Embryonic facial prominence (tissue), 1 donor: ENCODE results near the gene ALDH3A2.
"Not testable (repeated sequence)": the region's sequence is repeated elsewhere in the genome, so short reads cannot be mapped to it uniquely, and the experiment has no call there.

ENCODE experiments used
- DNase-seq: peaks from one replicate; pipeline ENCODE4 v3.0.0-alpha.2; 2016; ENCODE audit errors: extremely low spot score

Gene ALDH3A2

GRCh38 chr17:19678581-19679453 lies 30.3 kb downstream of the ALDH3A2 start:
- no peak for DNase-seq

- DNase-seq: no peak
Measured at GRCh38 chr17:19683117-19683516, 34.6 kb downstream of the ALDH3A2 start.

- DNase-seq: not testable (repeated sequence)
Measured at GRCh38 chr17:19684909-19685580, 36.5 kb downstream of the ALDH3A2 start.

- no peak for DNase-seq
Measured at GRCh38 chr17:19686400-19687090, 38.0 kb downstream of the ALDH3A2 start.

- no peak for DNase-seq
Measured at GRCh38 chr17:19702217-19702641, 53.7 kb downstream of the ALDH3A2 start.

GRCh38 chr17:19703106-19703827 lies 54.7 kb downstream of the ALDH3A2 start:
- DNase-seq: no peak

GRCh38 chr17:19703828-19704613 lies 55.5 kb downstream of the ALDH3A2 start:
- no peak for DNase-seq

GRCh38 chr17:19705201-19705600 lies 56.6 kb downstream of the ALDH3A2 start:
- DNase-seq: no peak

- no peak for DNase-seq
Measured at GRCh38 chr17:19705771-19706770, 57.5 kb downstream of the ALDH3A2 start.

GRCh38 chr17:19706791-19707727 lies 58.5 kb downstream of the ALDH3A2 start:
- no peak for DNase-seq

- DNase-seq: no peak
Measured at GRCh38 chr17:19707728-19708221, 59.2 kb downstream of the ALDH3A2 start.

- no peak for DNase-seq
Measured at GRCh38 chr17:19708431-19709175, 60.1 kb downstream of the ALDH3A2 start.

GRCh38 chr17:19709841-19710240 lies 61.3 kb downstream of the ALDH3A2 start:
- DNase-seq: no peak

- no peak for DNase-seq
Measured at GRCh38 chr17:19712436-19713004, 64.0 kb downstream of the ALDH3A2 start.

- DNase-seq: no peak
Measured at GRCh38 chr17:19713462-19713861, 64.9 kb downstream of the ALDH3A2 start.

- DNase-seq: no peak
Measured at GRCh38 chr17:19713901-19714361, 65.4 kb downstream of the ALDH3A2 start.
